ENCODE data around the gene ZFC3H1. TPM values are rescaled to one million over a fixed set of nuclear protein-coding genes. Genes with fewer than 3 reads are reported as not detected.

ZFC3H1 gene
- total and polyA plus RNA-seq, 2 of the 13 experiments (the other 11 are each of a cell fraction or from before 2014, with no cell fraction given), result 17.1 to 38.3 TPM

GRCh38 chr12:71663561-71664410 is at the start of gene ZFC3H1, which contains the start of gene THAP2 (continued):
- TF ChIP-seq AFF4 (CRISPR knock-in tag; IDR thresholded peaks at IDR 0.05) (no peak), IRF9 (CRISPR knock-in tag; IDR thresholded peaks at IDR 0.05; ENCODE audit: borderline replicate concordance) (peak; percentile 31; the same call in 1 of the 2 replicates), MEF2D (CRISPR knock-in tag; IDR thresholded peaks at IDR 0.05) (0 out of 2 replicates have a peak, but pooled peaks have one; percentile 56), ZNF20 (CRISPR knock-in tag; IDR thresholded peaks at IDR 0.05) (0 out of 2 replicates have a peak, but pooled peaks have one; percentile 86), ZNF749 (CRISPR knock-in tag; IDR thresholded peaks at IDR 0.05; ENCODE audit: borderline replicate concordance) (peak; percentile 78; the same call in 1 of the 2 replicates), ZBTB2 (CRISPR knock-in tag; IDR thresholded peaks at IDR 0.05; ENCODE audit: low read depth) (peak; percentile 6; the same call in 1 of the 2 replicates), LRRFIP1 (CRISPR knock-in tag; conservative IDR thresholded peaks at IDR 0.05) (no peak), CHD2 (IDR thresholded peaks at IDR 0.05; ENCODE audit: low read depth, low read length) (peak; percentile 97), TFAP4 (IDR thresholded peaks at IDR 0.05; ENCODE audit: borderline replicate concordance, low read depth) (peak; percentile 19; the same call in 1 of the 2 replicates), HNF1B (CRISPR knock-in tag; IDR thresholded peaks at IDR 0.05) (0 out of 2 replicates have a peak, but pooled peaks have one; percentile 38), ZNF235 (CRISPR knock-in tag; IDR thresholded peaks at IDR 0.05; ENCODE audit: borderline replicate concordance) (0 out of 2 replicates have a peak, but pooled peaks have one; percentile 46), ZNF775 (CRISPR knock-in tag; IDR thresholded peaks at IDR 0.05; ENCODE audit: borderline replicate concordance) (no peak), ZNF639 (CRISPR knock-in tag; conservative IDR thresholded peaks at IDR 0.05) (no peak)

All from HepG2 (cell line).